Activated naive CD4-positive, alpha-beta T cell (primary cell): ENCODE data around the gene EPDR1.

Experiments used
- DNase-seq, 4 experiments: peaks; one replicate each; lab custom pipeline; 2025; lab: John Stamatoyannopoulos, UW

Gene EPDR1

DNA sequence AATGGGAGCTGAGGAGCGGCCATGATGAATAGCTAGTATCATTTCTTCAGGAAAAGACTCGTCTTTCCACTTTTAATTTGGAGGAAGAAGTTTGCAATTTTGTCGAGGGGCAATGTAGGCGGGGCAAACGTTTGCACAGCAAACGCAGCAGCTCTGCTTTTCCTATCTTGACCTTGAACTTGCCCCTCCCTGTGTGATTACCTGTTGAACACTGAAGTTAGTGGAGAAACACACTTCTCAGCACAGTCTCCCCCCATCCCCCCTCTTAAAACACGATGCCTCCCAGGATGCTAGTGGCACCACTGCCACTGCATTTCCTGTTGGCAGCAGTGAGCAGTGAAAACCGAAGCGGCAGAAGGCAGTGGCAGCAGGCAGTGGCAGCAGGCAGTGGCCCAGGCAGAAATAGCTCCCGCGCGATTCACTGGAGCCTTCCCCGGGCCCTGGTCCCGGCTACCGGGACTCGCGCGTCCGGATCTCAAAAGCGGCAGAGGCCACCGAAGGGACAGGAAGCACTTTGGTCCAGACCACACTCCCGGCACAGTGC is at the start of gene EPDR1:
Gene EPDR1 (plus strand): TSS at position 336 of the 544 bp plus-strand sequence. CDS start 300 bp downstream, outside the sequence.
- DNase-seq = no peak

DNA sequence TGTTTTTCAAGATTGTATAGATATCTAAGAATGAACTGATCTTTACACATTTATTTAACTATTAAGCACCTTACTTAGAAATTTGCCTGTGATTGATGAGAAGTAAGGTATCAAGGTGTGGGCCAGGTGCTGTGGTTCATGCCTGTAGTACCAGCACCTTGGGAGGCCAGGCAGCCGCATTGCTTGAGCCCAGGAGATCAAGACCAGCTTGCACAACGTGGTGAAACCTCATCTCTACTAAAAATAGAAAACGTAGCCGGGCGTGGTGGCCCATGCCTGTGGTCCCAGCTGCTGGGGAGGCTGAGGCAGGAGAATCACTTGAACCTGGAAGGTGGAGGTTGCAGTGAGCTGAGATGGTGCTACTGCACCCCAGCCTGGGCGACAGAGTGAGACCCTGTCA is 38.4 kb upstream of the EPDR1 start:
- DNase-seq = no peak

DNA sequence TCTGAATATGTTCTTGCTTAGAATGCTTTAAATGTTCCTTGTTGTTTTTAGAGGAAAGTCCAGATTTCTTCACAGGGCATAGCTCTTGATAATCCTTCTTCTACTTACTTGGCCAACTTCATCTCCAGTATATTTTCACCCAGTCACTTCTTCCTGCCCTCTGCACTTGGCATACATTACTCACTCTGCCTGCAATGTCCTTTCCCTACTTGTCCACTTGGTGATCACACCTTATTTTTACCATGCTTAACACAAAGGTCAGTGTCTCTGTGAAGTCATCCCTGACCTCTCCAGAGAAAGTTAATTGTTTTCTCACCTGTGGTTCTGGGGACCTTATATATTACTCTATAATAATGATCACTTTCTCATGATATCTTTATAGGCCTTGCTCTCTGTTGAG is 27.1 kb upstream of the EPDR1 start:
- no peak for DNase-seq

DNA sequence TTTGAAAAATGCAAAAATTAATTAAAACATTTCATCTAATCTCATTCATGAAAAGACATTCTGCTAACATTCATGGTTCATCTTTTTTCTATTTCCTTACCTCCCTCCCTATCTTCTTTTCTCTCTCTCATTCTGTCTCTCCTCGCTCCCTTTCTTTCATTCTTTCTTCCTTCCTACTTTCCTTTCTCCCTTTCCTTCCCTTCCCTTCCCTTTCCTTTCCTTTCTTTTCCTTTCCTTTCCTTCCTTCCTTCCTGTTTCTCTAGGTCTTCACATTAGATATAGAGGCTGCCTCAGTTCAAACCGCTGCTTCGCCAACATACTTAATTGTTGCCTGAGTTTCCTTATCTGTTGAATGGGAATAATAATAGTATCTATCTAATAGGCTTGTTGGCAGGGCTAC is 25.8 kb upstream of the EPDR1 start:
- DNase-seq = no peak

DNA sequence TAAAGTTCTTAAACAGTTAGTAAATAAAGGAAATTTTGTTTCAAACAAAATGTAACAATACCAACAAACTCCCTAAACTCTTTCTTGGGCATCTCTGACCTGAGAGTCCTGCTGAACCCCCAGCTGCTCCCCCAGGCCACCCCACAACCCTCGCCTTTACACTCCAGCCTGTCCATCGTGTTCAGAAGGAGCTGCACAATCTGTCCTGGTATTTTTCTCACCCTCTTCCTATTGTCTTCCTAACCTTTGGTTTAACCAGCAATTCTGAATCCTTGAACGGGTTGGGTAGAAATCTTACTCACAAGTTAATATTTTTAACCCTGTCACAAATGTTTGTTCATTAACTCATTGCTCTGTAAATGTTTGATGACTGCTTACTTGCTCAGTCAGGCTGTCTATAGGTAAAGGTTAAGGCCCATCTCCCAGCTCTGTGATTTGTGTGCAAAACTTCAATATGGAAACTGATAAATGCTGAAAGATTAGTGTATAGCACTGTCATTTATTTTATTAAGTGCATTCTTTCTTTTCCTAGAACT is 20.7 kb upstream of the EPDR1 start:
- no peak for DNase-seq

DNA sequence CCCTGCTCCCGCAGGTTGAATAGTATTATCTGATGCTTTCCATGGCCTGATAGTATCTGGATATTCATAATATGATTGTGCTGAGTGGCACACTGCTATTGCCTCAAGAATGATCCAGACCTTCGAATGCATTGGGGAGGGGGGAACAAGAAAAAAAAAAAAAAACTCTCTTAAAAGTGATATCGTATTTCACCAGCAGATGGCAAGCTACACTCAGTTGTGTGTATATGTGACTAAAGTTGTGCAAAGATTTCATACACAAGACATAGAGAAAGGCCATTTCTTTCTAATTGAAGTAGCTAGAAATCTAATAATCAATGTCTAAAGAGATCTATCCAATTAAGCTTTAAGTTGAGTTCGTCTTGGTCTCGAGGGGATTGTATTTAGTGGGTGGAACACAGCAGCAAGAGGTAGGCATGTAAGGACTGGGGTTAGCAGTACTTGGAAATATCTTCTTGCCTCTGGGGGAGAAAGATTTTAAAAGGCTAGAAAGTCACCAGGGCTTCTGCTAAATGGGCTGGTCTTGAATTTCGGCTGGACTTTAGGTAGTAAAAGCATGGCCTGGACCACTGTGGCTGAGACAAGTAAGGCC is 19.1 kb upstream of the EPDR1 start:
- no peak for DNase-seq

DNA sequence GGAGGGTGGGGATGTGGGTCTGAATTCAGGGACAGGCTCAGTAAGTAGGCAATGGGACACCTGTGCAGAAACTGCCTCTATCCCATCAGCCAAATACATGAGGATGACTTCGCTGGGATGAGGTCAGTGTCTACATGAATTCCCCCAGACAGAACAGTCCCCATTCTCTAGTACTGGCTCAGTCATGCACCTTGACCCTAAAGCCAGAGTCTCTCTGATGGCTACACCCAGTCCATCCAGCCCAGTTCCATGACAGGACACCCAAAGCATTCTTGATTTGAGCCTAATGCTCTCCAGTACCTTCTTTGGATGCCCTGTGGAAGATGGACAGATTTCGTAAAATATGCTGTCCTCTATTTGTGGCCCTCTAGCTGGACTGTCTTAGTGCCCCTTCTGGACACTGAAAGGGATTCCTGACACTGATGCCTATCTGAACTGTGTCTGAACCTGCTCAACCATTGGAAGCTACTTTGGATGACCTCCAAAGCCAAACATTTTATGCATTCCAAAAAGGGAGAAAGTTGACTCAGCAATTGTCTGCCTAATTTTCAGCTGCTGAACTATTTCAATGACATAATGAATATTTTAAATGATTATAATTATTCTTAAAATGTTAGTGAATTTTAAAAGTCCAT is 18.4 kb upstream of the EPDR1 start:
- DNase-seq = no peak

DNA sequence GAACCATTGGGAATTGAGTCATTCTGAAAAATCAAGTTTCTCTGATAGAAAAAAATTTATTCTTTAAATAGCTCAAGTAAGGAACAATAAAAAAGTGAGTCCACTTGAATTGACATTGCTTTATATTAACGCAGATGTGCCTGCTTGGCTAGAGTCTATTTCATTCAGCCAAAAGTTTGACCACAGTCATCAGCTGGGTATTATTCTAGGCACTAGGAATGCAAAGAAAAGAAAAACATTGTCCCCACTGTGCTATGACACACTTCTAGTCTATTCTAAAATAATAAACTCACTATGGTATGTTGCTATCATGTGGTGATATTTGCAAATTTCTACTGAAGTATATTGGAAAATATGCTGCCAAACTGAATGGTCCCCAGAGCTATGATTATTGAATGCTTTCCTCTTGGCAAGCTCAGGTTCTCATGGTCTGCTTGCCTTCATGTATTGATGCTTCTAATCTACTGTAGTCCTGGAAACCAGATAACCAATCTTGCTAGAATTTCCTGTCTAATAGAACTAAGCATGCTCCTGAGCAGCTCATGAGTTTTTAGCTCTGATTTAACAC is 12.1 kb upstream of the EPDR1 start:
- no peak for DNase-seq

DNA sequence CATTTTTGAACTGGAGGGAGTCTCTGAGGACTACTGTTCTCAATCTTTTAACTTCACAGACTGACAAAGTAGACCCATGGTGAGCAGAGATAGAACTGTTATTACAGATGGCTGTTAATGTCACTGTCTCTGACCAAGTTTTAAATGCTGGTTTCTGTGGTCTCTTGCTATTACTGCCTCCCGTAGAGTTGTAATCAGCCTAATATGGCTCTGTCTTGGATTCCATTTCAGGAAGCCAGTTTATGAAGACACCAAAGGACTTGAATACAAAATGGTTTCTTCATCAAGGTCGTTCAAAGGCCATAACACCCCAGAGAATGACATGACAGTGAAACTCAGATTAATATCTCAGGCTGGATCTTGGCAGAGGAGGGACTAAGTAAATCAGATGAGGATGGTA is 7.7 kb upstream of the EPDR1 start:
- DNase-seq = no peak

DNA sequence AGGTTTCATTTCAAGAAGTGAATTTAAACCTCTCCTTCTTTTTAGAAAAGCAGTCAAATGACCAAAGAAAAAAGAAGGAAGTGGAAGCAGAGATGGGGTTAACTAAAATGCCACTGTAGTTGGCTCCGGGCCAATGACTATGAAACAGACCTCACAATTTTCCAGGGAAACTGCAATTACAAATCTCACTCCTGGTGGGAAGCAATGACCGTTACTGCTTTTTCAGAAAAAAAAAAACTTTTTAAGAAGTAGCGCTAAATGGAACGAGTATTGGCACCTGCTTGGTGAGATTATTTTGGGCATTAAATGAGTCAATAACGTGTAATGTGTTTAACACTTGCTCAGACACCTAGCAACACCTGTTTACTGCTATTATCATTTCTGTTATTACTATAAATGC is 5.0 kb upstream of the EPDR1 start:
- DNase-seq = no peak

DNA sequence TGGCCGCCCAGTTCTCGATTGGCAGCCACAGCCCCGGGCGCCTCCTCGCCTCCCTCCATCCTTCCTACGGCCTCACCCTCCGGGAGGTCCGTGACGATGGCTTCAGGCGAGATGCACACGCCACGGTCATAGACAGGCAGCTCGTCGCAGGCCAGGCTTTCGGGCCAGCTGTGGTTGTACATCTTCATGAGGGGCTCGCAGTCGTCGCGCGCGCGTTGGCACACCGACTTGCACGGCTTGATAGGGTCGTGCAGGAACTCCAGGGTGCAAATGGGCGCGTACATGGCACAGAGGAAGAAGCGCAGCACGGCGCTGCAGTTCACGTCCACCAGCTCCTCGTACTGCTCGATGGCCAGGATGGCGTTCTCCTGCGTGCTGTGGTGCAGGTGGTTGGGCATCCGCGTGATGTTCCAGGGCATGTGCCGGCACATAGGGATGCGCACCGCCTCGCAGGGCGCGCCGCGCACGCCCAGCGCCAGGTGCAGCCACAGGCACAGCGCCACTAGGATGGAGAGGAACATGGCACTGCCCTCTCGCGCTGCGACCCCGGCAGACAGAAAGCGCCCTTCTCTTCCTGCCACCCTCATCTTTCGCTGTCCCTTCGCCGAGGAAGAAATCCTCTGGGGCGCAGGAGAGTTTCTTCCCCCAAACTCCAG is 4.3 kb upstream of the EPDR1 start:
- no peak for DNase-seq

DNA sequence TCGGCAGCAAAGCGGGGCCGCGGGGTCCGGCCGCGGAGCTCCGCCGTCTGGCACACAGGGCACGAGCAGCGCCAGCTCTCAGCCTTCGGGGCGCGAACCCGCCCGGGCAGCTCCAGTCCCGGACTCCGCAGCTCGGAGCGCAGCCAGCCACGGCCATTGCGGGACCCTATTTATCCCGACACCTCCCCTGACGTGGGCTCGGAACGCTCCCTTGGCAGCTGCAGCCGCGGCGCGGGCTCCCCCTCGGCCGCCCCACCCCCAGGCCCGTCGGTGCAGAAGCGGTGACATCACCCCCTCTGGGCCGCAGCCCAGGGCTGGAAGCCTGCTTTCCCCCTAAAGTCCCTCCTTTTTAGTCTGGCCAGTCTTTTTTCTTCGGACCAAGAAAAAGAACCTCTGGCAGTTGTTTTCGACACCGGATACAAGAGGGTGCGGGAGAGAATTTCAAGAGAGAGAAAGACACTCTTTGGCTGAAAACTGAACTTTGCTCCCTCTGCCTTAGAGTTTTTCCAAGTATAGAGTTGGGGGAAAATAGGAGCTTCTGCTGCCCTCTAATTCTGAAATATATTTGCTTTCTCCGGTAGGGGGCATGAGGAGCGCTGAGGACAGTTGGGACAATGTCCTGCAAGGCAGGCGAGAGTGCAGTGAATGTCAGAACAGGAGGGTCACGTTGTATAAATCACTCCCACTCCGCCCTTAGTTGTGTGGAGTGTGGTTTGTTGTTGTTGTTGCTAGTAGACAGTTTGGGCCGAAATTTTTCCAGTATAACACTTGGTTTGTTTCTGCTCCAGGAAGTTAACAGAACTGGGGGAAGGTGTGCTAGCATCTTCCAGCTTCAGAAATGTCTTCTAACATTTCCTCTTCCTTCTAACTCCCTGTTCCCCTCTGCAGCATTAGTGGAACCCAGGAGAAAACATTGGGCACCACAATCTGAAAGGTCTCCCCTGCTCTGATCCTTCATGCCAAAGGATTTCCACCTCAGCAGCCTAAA is 3.5 kb upstream of the EPDR1 start, which contains the start of gene SFRP4:
Gene SFRP4 (minus strand): TSS at position 145 of the 988 bp plus-strand sequence. CDS start 280 bp downstream, outside the sequence.
- no peak for DNase-seq

DNA sequence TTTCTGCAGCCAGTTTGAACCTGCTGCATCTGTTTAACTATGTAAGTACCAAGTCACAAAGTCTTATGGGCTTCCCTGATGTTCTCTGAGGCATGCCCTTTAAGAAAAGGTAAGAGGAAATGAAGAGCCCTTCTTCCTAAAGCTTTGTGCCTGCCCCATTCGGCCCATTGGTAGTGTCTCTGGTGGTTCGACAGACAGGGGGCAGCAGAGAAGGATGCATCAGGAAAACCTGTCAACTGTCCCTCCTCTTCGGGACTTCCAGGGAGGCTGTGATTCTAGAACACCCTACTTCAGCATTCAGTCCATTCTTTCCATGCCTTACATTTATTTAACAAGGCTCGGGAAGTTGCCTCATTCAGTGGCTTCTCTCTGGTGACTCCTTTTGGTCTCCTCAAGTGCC is 1.9 kb upstream of the EPDR1 start:
- DNase-seq = no peak

DNA sequence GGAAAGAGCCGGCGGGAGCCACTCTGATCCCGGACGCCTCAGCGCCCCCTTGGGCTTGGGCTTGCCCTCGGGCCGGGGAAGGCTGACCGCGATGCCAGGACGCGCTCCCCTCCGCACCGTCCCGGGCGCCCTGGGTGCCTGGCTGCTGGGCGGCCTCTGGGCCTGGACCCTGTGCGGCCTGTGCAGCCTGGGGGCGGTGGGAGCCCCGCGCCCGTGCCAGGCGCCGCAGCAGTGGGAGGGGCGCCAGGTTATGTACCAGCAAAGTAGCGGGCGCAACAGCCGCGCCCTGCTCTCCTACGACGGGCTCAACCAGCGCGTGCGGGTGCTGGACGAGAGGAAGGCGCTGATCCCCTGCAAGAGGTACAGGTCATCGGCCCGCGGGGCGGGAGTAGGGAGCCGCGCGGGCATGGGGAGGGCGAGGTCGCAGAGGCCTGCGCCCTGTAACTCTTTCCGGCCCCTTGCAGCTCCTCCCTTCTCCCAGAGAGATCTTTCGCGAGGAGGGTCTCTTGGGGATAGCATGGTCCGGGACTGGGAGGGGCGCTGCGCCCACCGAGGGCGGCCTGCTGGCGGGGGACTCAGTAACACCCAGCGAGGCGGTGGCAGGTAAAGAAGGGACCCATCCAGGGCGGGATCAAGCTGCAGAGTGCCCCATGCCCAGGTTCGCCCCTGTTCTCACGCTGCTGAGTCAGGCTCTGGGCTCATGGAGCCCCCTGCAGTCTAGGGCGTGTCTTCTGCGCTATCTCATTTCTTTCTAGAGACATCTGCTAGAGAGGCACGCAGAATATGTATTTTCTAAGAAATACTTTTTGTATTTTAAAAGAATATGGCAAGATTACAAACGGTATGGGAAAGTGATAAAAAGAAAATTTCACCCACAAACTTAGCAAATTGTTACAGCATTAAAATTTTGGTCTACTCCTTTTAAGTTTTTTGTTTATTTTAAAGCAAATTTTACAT is 687 bp downstream of the EPDR1 start:
- no peak for DNase-seq

DNA sequence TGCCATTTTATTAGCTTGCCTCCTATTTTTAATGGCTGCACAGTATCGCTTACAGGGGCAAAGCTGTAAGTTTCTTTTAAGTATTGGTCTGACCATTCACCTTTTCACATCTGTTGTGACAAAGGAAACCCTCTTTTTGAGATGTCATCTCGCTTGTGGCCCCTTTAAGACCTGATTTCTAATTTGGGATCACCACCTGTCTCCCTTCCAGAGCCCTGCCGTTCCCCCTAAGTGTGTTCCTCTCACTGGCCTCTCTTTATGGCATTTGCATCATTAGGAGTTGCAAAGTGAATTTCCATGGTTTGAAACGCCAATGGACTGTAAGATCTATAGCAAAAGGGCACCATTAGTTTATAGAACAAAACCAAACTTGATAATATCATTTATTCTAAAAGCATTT is 1.4 kb downstream of the EPDR1 start:
- no peak for DNase-seq

DNA sequence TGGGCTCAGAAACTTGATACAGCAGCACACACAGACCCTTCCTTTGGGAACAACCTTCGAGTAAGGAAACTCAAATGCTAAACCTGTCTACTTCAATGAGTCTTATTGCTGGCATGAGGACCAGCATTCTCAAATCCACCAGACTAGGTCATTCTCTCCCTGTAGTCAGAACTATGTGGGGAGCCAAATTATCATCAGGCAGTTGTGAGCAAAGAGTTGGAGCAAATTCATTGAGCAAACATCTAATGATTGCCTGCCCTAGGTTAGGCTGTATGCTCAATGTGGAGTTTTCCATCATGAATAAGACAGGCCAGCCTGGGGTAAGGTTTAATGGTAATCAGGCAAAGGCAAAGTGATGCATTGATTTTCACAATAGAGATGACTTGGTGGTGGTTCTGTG is 3.6 kb downstream of the EPDR1 start:
- no peak for DNase-seq

DNA sequence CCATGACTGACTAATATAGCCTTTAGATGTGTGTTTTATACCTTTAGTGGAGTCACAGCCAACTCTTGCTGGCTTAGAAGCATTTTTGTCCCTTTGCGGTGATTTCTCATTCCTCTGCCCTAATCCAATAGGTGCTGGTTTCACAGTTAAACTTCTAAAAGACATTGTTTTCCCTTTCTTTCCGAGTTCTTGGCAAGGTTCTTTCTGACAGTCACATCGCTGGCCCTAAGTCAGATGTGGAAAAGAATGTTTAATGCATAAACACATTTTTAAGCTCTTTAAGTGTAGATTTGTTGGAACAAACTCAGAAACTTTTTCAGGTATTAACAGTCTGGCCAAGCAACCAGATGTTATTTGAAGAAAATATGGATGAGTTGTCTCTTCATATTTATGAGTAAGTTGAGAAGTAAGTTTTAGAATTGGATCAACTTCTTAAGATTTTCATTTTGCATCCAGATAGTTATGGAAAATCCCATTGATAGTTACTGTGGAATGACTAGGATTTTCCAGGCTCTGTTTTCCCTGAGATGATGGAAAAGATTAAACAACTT is 4.1 kb downstream of the EPDR1 start:
- no peak for DNase-seq

DNA sequence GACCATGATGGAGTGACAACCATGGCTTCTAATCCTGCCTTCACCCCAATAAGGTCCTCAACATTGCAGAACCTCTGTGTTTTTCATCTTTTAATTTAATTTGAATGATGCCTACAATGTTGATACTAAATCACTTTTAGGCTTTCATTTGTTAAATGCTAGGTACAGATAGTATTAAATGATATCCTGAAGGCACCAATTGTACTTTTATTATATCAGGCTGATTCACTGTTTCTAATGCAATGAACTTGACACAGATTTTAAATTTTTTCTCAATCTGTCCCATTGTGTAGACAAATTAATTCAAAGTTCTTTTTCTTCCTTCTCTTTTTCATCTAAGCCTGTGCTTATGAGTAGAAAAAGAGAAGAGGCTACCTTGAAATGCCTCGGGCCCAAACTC is 5.2 kb downstream of the EPDR1 start:
- DNase-seq = no peak

DNA sequence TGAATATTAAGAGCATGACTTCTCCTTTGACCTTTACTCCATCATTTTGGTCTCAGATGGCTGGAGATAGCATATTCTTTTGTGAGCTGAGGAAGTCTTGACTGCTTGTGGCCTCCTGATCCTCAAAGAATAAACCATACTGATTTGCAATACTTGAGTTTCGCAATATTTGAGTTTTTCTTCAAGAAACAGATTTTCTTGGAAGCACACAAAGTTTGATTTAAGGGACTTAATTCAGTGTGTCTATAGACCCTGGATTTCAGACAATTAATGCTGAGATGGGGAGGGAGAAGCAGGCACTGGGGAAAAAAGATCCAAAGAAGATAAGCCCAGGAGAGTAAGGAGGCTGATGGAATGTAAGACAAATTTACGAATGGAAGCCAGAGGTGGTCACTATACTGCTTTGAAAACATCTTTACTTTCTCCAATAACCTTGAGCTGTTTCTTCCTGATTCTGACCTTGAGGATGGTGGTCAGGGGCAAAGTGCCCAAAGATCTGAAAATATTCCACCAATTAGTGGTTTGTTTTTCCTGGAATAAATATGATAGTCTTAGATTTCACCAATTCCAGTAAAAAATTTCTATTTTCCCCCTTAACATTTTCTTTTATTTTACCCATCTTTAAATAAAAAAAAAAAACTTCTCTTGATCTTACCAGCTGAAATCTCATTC is 7.5 kb downstream of the EPDR1 start:
- DNase-seq = no peak
